HepG2 (cell line): ENCODE measurements around the gene TCF25. TPM values are rescaled to one million over a fixed set of nuclear protein-coding genes. Genes with fewer than 3 reads are reported as not detected.

Experiments
- ATAC-seq: fragments of 200-7000 bp; cut with Tn5 transposase; 3 replicates; pipeline ENCODE4 v1.9.1; 2020; ENCODE audit warnings: mild to moderate bottlenecking, moderate library complexity
- BruUV-seq: library from RNA; stranded (reverse); fragments of 400-500 nt; replicated peaks from 2 replicates; lab custom pipeline; 2021; lab: Mats Ljungman, UMichigan
- CTCF ChIA-PET: fragments of 300-600 bp; formaldehyde crosslinking; extraction: SDS; loops from one replicate; lab custom pipeline; 2021; ENCODE audit warnings: low total read pairs, inconsistent platforms, low intra/inter-chr PET ratio; lab: Yijun Ruan, JAX
- POLR2A ChIA-PET: fragments of 350-600 bp; sonication (Branson Sonifier 250); formaldehyde crosslinking; loops from one replicate; lab custom pipeline; 2020; ENCODE audit warnings: antibody characterized with exemption, inconsistent platforms; lab: Yijun Ruan, JAX
- DNase-seq: peaks from one replicate; pipeline ENCODE4 v3.0.0-alpha.2; 2015; ENCODE audit warnings: low spot score
- FAIRE-seq: peaks from 3 replicates; lab custom pipeline; 2011; peaks lifted over from hg19 to GRCh38; lab: Jason Lieb, UNC
- H2AFZ ChIP-seq: one replicate; pipeline ENCODE4 v1.6.1; 2011; ENCODE audit warnings: low read length, inconsistent platforms
- H3K27ac ChIP-seq: fragments of 300-600 bp; 3 replicates; pipeline ENCODE4 v1.8.0; 2011; ENCODE audit warnings: mixed run types, mild to moderate bottlenecking, mixed read lengths, low read length, inconsistent platforms; ENCODE audit not compliant: insufficient read depth; ENCODE audit errors: extremely low read length
- H3K27me3 ChIP-seq, 2 experiments: fragments of 200-600 bp in 1 of 2; 2 replicates in 1 of 2; 3 replicates in 1 of 2; pipeline versions ENCODE4 v1.6.0 to v1.8.0; 2011; ENCODE audit warnings: low read length in 2 of 2, mild to moderate bottlenecking in 2 of 2, moderate library complexity in 2 of 2, inconsistent platforms in 1 of 2; ENCODE audit not compliant: insufficient read depth in 2 of 2, control insufficient read depth in 1 of 2
- H3K36me3 ChIP-seq, 2 experiments: fragments of 200-600 bp in 1 of 2; replicated peaks in 1 of 2; 2 replicates in 1 of 2; 3 replicates in 1 of 2; pipeline versions ENCODE4 v1.5.1 to v1.8.0; 2011; ENCODE audit warnings: low read length in 2 of 2, inconsistent platforms in 1 of 2; ENCODE audit not compliant: insufficient read depth in 2 of 2, control insufficient read depth in 1 of 2
- H3K4me1 ChIP-seq: 2 replicates; pipeline ENCODE4 v1.5.1; 2012; ENCODE audit warnings: low read length, inconsistent platforms; ENCODE audit not compliant: insufficient read depth
- H3K4me2 ChIP-seq: 2 replicates; pipeline ENCODE4 v1.6.0; 2011; ENCODE audit warnings: low read depth, low read length, inconsistent platforms
- H3K4me3 ChIP-seq, 3 experiments: fragments of 200-600 bp in 1 of 3; sonication (generic), shearing (Covaris generic) in 1 of 3; replicated peaks in 1 of 3; 2 replicates each; pipeline ENCODE4 v1.5.1; 2011 to 2016; ENCODE audit warnings: low read length in 3 of 3, inconsistent platforms in 2 of 3, low read depth in 2 of 3, mild to moderate bottlenecking in 2 of 3, control low read depth in 1 of 3, mixed read lengths in 1 of 3; ENCODE audit not compliant: insufficient read depth in 1 of 3
- H3K79me2 ChIP-seq: one replicate; pipeline ENCODE4 v1.6.1; 2011; ENCODE audit warnings: low read length, inconsistent platforms; ENCODE audit not compliant: insufficient read depth
- H3K9ac ChIP-seq: 2 replicates; pipeline ENCODE4 v1.6.0; 2011; ENCODE audit warnings: mild to moderate bottlenecking, low read depth, low read length, inconsistent platforms; ENCODE audit not compliant: insufficient read depth
- H3K9me3 ChIP-seq: 2 replicates; pipeline ENCODE4 v1.5.1; 2012; ENCODE audit warnings: mild to moderate bottlenecking, low read length
- H4K20me1 ChIP-seq: 2 replicates; pipeline ENCODE4 v1.6.0; 2011; ENCODE audit warnings: inconsistent platforms, mild to moderate bottlenecking, low read length, moderate library complexity; ENCODE audit not compliant: insufficient read depth
- EEA1 ChIP-seq: sonication (generic); formaldehyde crosslinking; IDR thresholded peaks from 2 replicates; pipeline ENCODE4 v1.5.1; 2020; ENCODE audit warnings: mild to moderate bottlenecking, missing genetic modification reagents, borderline replicate concordance
- HNF4G ChIP-seq, 2 experiments: sonication (generic) in 1 of 2; formaldehyde crosslinking in 1 of 2; IDR thresholded peaks; 2 replicates each; pipeline versions ENCODE4 v1.4.0 to v1.6.1; 2011 to 2020; ENCODE audit warnings: borderline replicate concordance in 2 of 2, low read depth in 2 of 2, mild to moderate bottlenecking in 2 of 2, low read length in 1 of 2, missing genetic modification reagents in 1 of 2, moderate library complexity in 1 of 2
- MIER2 ChIP-seq: IDR thresholded peaks from 2 replicates; pipeline ENCODE4 v1.6.1; 2016; ENCODE audit warnings: missing biosample characterization, missing genetic modification reagents
- NFE2L1 ChIP-seq: sonication (generic); formaldehyde crosslinking; IDR thresholded peaks from 2 replicates; pipeline ENCODE4 v1.4.0; 2020; ENCODE audit warnings: missing genetic modification reagents, mild to moderate bottlenecking, borderline replicate concordance
- RXRA ChIP-seq: sonication (generic); formaldehyde crosslinking; IDR thresholded peaks from 2 replicates; pipeline ENCODE4 v1.5.1; 2020; ENCODE audit warnings: missing genetic modification reagents
- SOX13 ChIP-seq, 3 experiments: fragments of 450-650 bp in 1 of 3; sonication (generic) in 1 of 3; formaldehyde crosslinking in 1 of 3; IDR thresholded peaks in 2 of 3; conservative IDR thresholded peaks in 1 of 3; 2 replicates each; pipeline versions ENCODE4 v1.5.0 to v1.6.1; 2016 to 2020; ENCODE audit warnings: antibody characterized with exemption in 1 of 3, mild to moderate bottlenecking in 1 of 3, missing compliant biosample characterization in 1 of 3, missing genetic modification reagents in 1 of 3, moderate library complexity in 1 of 3
- TCF12 ChIP-seq, 2 experiments: fragments of 450-650 bp in 1 of 2; sonication (generic) in 1 of 2; formaldehyde crosslinking in 1 of 2; IDR thresholded peaks; 2 replicates each; pipeline versions ENCODE4 v1.6.1 to v1.8.0; 2017 to 2022; ENCODE audit warnings: antibody characterized with exemption in 1 of 2, mild to moderate bottlenecking in 1 of 2, missing genetic modification reagents in 1 of 2, moderate library complexity in 1 of 2
- ZFP91 ChIP-seq: sonication (generic); formaldehyde crosslinking; IDR thresholded peaks from 2 replicates; pipeline ENCODE4 v1.9.0; 2022; ENCODE audit warnings: missing genetic modification reagents, mild to moderate bottlenecking, borderline replicate concordance
- ZNF225 ChIP-seq: sonication (generic); formaldehyde crosslinking; IDR thresholded peaks from 2 replicates; pipeline ENCODE4 v1.4.0; 2020; ENCODE audit warnings: mild to moderate bottlenecking, missing genetic modification reagents
- ZNF512 ChIP-seq: sonication (generic); formaldehyde crosslinking; IDR thresholded peaks from 2 replicates; pipeline ENCODE4 v1.4.0; 2020; ENCODE audit warnings: mild to moderate bottlenecking, missing genetic modification reagents
- ZNF567 ChIP-seq: sonication (generic); formaldehyde crosslinking; IDR thresholded peaks from 2 replicates; pipeline ENCODE4 v1.8.1; 2023; ENCODE audit warnings: mild to moderate bottlenecking, missing genetic modification reagents, borderline replicate concordance
- ZNF572 ChIP-seq: sonication (generic); formaldehyde crosslinking; IDR thresholded peaks from 2 replicates; pipeline ENCODE4 v1.5.1; 2020; ENCODE audit warnings: mild to moderate bottlenecking, missing genetic modification reagents
- ZSCAN9 ChIP-seq: IDR thresholded peaks from 2 replicates; pipeline ENCODE4 v1.6.1; 2016; ENCODE audit warnings: borderline replicate concordance
- WGBS: methylation state at CpG from one replicate; pipeline ENCODE4 v1.1.6; 2017; ENCODE audit warnings: low lambda C conversion rate; 5-methylcytosine and 5-hydroxymethylcytosine counted together
- in situ Hi-C: cut with HindIII; loops from 2 replicates; pipeline ENCODE4 v1.10.0; 2017; ENCODE audit warnings: low pct_unique_long_range_greater_than_20kb; ENCODE audit not compliant: extremely low pct_ligation_motif_present
- intact Hi-C: fragments of 100-400 bp; cut with micrococcal nuclease; formaldehyde crosslinking; loops from one replicate; pipeline ENCODE4 v1.10.0; 2022; ENCODE audit not compliant: unreplicated experiment
- polyA plus RNA-seq, 8 experiments: library from polyadenylated mRNA; depleted of rRNA in 3 of 8; stranded (reverse) in 7 of 8; unstranded in 1 of 8; fragments of >200 nt; fragmentation: Illumina TruSeq in 4 of 8; extraction: Trizol in 4 of 8; gene quantifications; 2 replicates each; pipeline versions ENCODE4 v1.2.1 to v1.2.3, GENCODE V29; 2011 to 2016; ENCODE audit warnings: low read depth in 4 of 8, missing spikeins in 1 of 8, mixed read lengths in 1 of 8; ENCODE audit not compliant: insufficient read depth in 1 of 8
- total RNA-seq, 5 experiments: library from RNA; depleted of rRNA; stranded (reverse); fragments of >200 nt; fragmentation: Illumina TruSeq; extraction: Trizol; gene quantifications; 2 replicates each; pipeline ENCODE4 v1.2.3, GENCODE V29; 2016; ENCODE audit warnings: low read depth in 1 of 5

TCF25 gene
- total and polyA plus RNA-seq, 2 of the 13 experiments (the other 11 are each of a cell fraction or from before 2014, with no cell fraction given) = 138 to 206 TPM

GRCh38 chr16:89922884-89923639, 49.7 kb downstream of the TCF25 start, which contains the start of gene TUBB3 (continued):
- TF ChIP-seq HNF4G (IDR thresholded peaks at IDR 0.05; ENCODE audit: borderline replicate concordance, low read depth, low read length) (peak; percentile 43; the same call in 1 of the 2 replicates), HNF4G (CRISPR knock-in tag; IDR thresholded peaks at IDR 0.05; ENCODE audit: borderline replicate concordance, low read depth) (0 out of 2 replicates have a peak, but pooled peaks have one; percentile 60)

- no peaks in the 10 kb centered on the region for H3K9me3 ChIP-seq
- no peak overlapping the region for H3K27ac ChIP-seq
- H3K4me1 ChIP-seq = peaks cover 45% of the 10 kb centered on the region
- H3K36me3 ChIP-seq = 0 out of 5 replicates have a peak, but pooled peaks cover 0 to 2% of the 10 kb centered on the region in 2 experiments
- no peak for FAIRE-seq
- DNase-seq = peak; percentile 56
- peak; percentile 9 for ATAC-seq
- ChIA-PET POLR2A (interaction anchor here (0.6 to 4.8 kb wide), 13 partner anchors 8 to 108 kb away, joined by 3 to 86 read pairs (median 13); partner anchors contain the start of genes DBNDD1, DEF8 and TCF25), CTCF (no interaction called here)
- H3K27me3 ChIP-seq = no peaks in the 10 kb centered on the region; a peak in 1 of 5 replicates
- TSS peak; percentile 55 for BruUV-seq
- in situ Hi-C loops (loop anchor here (5.0 kb wide), 1 partner anchor 99 kb away; no protein-coding TSS in a partner anchor), intact Hi-C loops (loop anchor here (5.0 kb wide), 1 partner anchor 99 kb away; no protein-coding TSS in a partner anchor)
- 0% methylated on average over 1 of the region's 41 CpGs for WGBS
- peak overlapping the region; percentile 98 for H3K4me2 ChIP-seq
- H4K20me1 ChIP-seq = peaks cover 40% of the 10 kb centered on the region
- no peak overlapping the region for H2AFZ ChIP-seq
- peaks cover 40% of the 10 kb centered on the region for H3K79me2 ChIP-seq
- H3K4me3 ChIP-seq = peak overlapping the region; percentile 74 to 90 (median 81)
- H3K9ac ChIP-seq = peak overlapping the region; percentile 78
- TF ChIP-seq NFE2L1 (CRISPR knock-in tag) (0 out of 2 replicates have a peak, but pooled peaks have one; percentile 33), ZNF225 (0 out of 2 replicates have a peak, but pooled peaks have one; percentile 25), EEA1 (CRISPR knock-in tag) (0 out of 2 replicates have a peak, but pooled peaks have one; percentile 11), ZSCAN9 (CRISPR knock-in tag) (no peak), ZNF567 (0 out of 2 replicates have a peak, but pooled peaks have one; percentile 53), MIER2 (CRISPR knock-in tag) (0 out of 2 replicates have a peak, but pooled peaks have one; percentile 2), RXRA (CRISPR knock-in tag) (peak; percentile 24; the same call in 1 of the 2 replicates), ZNF512 (CRISPR knock-in tag) (no peak), ZNF572 (0 out of 2 replicates have a peak, but pooled peaks have one; percentile 80), TCF12 (IDR thresholded peaks at IDR 0.05) (no peak), TCF12 (CRISPR knock-in tag; IDR thresholded peaks at IDR 0.05) (peak; percentile 15; the same call in 1 of the 2 replicates), ZFP91 (CRISPR knock-in tag) (peak; percentile 39; the same call in 1 of the 2 replicates), SOX13 (IDR thresholded peaks at IDR 0.05) (no peak), SOX13 (CRISPR knock-in tag; conservative IDR thresholded peaks at IDR 0.05 in 1 of 2, IDR thresholded peaks at IDR 0.05 in 1 of 2) (0 out of 4 replicates have a peak, but pooled peaks of 1 of the 2 experiments have one; percentile 16)
Measured at GRCh38 chr16:89923640-89924296, 50.4 kb downstream of the TCF25 start.
